ENCODE data around the gene MPV17L2.
"Not testable (repeated sequence)": the region's sequence is repeated elsewhere in the genome, so short reads cannot be mapped to it uniquely, and the experiment has no call there.

MPV17L2 gene

GRCh38 chr19:18193388-18194180 lies 566 bp downstream of the MPV17L2 start:
- DNase-seq (ENCODE audit: low read depth), result no peak

- no peak for DNase-seq (ENCODE audit: low read depth)
These were observed 1.1 kb downstream of the MPV17L2 start for GRCh38 chr19:18194181-18194530.

GRCh38 chr19:18194554-18195238 lies 1.7 kb downstream of the MPV17L2 start:
- DNase-seq (ENCODE audit: low read depth), result no peak

- no peak for DNase-seq (ENCODE audit: low read depth)
These were observed 3.5 kb downstream of the MPV17L2 start for GRCh38 chr19:18196511-18196845.

GRCh38 chr19:18197306-18197705 lies 4.3 kb downstream of the MPV17L2 start:
- no peak for DNase-seq (ENCODE audit: low read depth)

- no peak for DNase-seq (ENCODE audit: low read depth)
These were observed 4.9 kb downstream of the MPV17L2 start for GRCh38 chr19:18197941-18198340.

GRCh38 chr19:18198374-18198773 lies 5.4 kb downstream of the MPV17L2 start:
- DNase-seq (ENCODE audit: low read depth), result no peak

- DNase-seq (ENCODE audit: low read depth), result no peak
These were observed 9.4 kb downstream of the MPV17L2 start for GRCh38 chr19:18202397-18202777.

- no peak for DNase-seq (ENCODE audit: low read depth)
These were observed 9.9 kb downstream of the MPV17L2 start for GRCh38 chr19:18202778-18203407.

- no peak for DNase-seq (ENCODE audit: low read depth)
These were observed 10.4 kb downstream of the MPV17L2 start for GRCh38 chr19:18203408-18203862.

- peak; percentile 99 for DNase-seq (ENCODE audit: low read depth)
These were observed 10.9 kb downstream of the MPV17L2 start, which contains the start of gene RAB3A for GRCh38 chr19:18203863-18204393. RAB3A (minus strand) TSS chr19:18204042; CDS start chr19:18202740, 1,302 bp downstream.

- DNase-seq (ENCODE audit: low read depth), result no peak
These were observed 11.6 kb downstream of the MPV17L2 start for GRCh38 chr19:18204394-18205199.

- DNase-seq (ENCODE audit: low read depth), result peak; percentile 33
These were observed 12.3 kb downstream of the MPV17L2 start for GRCh38 chr19:18205200-18205892.

- no peak for DNase-seq (ENCODE audit: low read depth)
These were observed 13.0 kb downstream of the MPV17L2 start for GRCh38 chr19:18206018-18206417.

GRCh38 chr19:18208098-18208951 lies 15.3 kb downstream of the MPV17L2 start:
- DNase-seq (ENCODE audit: low read depth), result no peak

GRCh38 chr19:18209912-18210311 lies 16.9 kb downstream of the MPV17L2 start:
- not testable (repeated sequence) for DNase-seq (ENCODE audit: low read depth)

- no peak for DNase-seq (ENCODE audit: low read depth)
These were observed 18.7 kb downstream of the MPV17L2 start for GRCh38 chr19:18211683-18212082.

GRCh38 chr19:18214779-18215433 lies 21.9 kb downstream of the MPV17L2 start:
- DNase-seq (ENCODE audit: low read depth), result no peak

- no peak for DNase-seq (ENCODE audit: low read depth)
These were observed 23.8 kb downstream of the MPV17L2 start for GRCh38 chr19:18216789-18217188.

- no peak for DNase-seq (ENCODE audit: low read depth)
These were observed 25.1 kb downstream of the MPV17L2 start for GRCh38 chr19:18218159-18218558.
